C4-2B (cell line): ENCODE measurements around the gene GNS.

Experiments used
- ZFX ChIP-seq: fragments of 450-650 bp; IDR thresholded peaks from 2 replicates; pipeline ENCODE4 v1.6.1; 2017
- TF ChIP-seq, protein P1 (sequence below): fragments of 450-650 bp; conservative IDR thresholded peaks from 2 replicates; pipeline ENCODE4 v1.5.1; 2017; ENCODE audit warnings: mild to moderate bottlenecking

DNA sequence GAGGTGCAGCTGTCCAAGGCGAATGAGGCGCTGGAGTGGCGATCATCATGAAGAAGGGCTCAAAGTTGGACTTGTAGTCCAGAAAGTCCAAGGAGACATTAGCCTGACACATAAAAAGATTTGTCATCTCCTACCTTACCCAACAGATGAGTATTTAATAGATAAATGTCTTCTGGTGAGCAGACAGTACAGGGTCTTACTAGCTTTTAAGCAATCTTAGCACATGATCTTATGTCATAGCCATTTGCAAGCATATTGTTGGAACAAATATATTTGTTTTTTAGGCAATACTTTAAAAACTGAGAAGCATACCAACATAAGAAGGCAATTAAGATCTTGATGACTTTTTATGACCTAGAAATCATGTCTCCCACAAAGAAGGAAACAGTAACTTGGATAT, 16.0 kb downstream of the GNS start:
- TF ChIP-seq, protein P1, sequence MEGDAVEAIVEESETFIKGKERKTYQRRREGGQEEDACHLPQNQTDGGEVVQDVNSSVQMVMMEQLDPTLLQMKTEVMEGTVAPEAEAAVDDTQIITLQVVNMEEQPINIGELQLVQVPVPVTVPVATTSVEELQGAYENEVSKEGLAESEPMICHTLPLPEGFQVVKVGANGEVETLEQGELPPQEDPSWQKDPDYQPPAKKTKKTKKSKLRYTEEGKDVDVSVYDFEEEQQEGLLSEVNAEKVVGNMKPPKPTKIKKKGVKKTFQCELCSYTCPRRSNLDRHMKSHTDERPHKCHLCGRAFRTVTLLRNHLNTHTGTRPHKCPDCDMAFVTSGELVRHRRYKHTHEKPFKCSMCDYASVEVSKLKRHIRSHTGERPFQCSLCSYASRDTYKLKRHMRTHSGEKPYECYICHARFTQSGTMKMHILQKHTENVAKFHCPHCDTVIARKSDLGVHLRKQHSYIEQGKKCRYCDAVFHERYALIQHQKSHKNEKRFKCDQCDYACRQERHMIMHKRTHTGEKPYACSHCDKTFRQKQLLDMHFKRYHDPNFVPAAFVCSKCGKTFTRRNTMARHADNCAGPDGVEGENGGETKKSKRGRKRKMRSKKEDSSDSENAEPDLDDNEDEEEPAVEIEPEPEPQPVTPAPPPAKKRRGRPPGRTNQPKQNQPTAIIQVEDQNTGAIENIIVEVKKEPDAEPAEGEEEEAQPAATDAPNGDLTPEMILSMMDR, result no peak
- TF ChIP-seq ZFX, result no peak
